Measurements from ENCODE around the gene ANK2. TPM values are rescaled to one million over a fixed set of nuclear protein-coding genes. Genes with fewer than 3 reads are reported as not detected.

Gene ANK2
- total RNA-seq, 1 donor from 2014 or later, result 77.8 TPM

DNA sequence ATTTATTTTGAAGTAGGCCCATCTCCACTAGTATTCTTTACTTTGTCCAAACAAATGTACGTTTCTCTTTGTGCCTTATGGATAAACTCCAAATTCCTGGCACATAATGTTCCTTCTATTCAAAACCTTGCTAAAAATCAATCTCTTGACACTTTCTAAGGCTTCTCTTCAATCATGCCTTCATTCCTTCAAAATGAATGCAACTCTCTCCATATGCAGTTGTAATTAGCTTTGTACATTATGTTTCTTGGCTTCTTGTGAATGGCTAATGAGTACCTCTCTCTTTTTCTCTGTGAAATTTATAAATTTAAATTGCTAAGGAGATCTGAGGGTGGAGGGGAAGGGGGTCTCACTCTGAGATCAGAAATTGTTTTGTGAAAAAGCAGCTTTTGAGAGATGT is 24.0 kb upstream of the ANK2 start:
- Histone ChIP-seq H2AFZ (ENCODE audit: low read depth, low read length) (no peak overlapping the region), H3K9me3 (ENCODE audit: insufficient read depth, low read depth, low read length) (no peaks in the 10 kb centered on the region), H3K4me3 (ENCODE audit: insufficient read depth, low read depth, low read length) (no peak overlapping the region), H4K20me1 (ENCODE audit: insufficient read depth, low read length) (no peaks in the 10 kb centered on the region), H3K9ac (ENCODE audit: low read length) (no peak overlapping the region), H3K79me2 (ENCODE audit: insufficient read depth, low read length) (no peaks in the 10 kb centered on the region), H3K27me3 (ENCODE audit: insufficient read depth, low read length) (no peaks in the 10 kb centered on the region), H3K4me1 (ENCODE audit: insufficient read depth, low read length) (peaks cover 13% of the 10 kb centered on the region), H3K36me3 (ENCODE audit: insufficient read depth, low read length) (no peaks in the 10 kb centered on the region), H3K4me2 (ENCODE audit: low read length) (no peak overlapping the region), H3K27ac (ENCODE audit: low read depth, low read length) (no peak overlapping the region)
- Mint-ChIP-seq H3K9me3 (ENCODE audit: unreplicated experiment) (no peaks in the 10 kb centered on the region), H3K36me3 (ENCODE audit: low read depth, unreplicated experiment) (peaks cover 1% of the 10 kb centered on the region), H3K27me3 (ENCODE audit: low read depth, unreplicated experiment) (no peaks in the 10 kb centered on the region), H3K27ac (ENCODE audit: unreplicated experiment) (no peak overlapping the region), H3K4me3 (ENCODE audit: unreplicated experiment) (no peak overlapping the region), H3K4me1 (ENCODE audit: low read depth, unreplicated experiment) (peaks cover 16% of the 10 kb centered on the region)
- no peak for FAIRE-seq
- TF ChIP-seq, protein P1, sequence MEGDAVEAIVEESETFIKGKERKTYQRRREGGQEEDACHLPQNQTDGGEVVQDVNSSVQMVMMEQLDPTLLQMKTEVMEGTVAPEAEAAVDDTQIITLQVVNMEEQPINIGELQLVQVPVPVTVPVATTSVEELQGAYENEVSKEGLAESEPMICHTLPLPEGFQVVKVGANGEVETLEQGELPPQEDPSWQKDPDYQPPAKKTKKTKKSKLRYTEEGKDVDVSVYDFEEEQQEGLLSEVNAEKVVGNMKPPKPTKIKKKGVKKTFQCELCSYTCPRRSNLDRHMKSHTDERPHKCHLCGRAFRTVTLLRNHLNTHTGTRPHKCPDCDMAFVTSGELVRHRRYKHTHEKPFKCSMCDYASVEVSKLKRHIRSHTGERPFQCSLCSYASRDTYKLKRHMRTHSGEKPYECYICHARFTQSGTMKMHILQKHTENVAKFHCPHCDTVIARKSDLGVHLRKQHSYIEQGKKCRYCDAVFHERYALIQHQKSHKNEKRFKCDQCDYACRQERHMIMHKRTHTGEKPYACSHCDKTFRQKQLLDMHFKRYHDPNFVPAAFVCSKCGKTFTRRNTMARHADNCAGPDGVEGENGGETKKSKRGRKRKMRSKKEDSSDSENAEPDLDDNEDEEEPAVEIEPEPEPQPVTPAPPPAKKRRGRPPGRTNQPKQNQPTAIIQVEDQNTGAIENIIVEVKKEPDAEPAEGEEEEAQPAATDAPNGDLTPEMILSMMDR (IDR thresholded peaks at IDR 0.05; ENCODE audit: insufficient read depth, low read depth, low read length), result no peak
- TF ChIP-seq EZH2 (IDR thresholded peaks at IDR 0.05; ENCODE audit: insufficient read depth, low read length), result no peak
- no peak for DNase-seq (ENCODE audit: low read depth)

DNA sequence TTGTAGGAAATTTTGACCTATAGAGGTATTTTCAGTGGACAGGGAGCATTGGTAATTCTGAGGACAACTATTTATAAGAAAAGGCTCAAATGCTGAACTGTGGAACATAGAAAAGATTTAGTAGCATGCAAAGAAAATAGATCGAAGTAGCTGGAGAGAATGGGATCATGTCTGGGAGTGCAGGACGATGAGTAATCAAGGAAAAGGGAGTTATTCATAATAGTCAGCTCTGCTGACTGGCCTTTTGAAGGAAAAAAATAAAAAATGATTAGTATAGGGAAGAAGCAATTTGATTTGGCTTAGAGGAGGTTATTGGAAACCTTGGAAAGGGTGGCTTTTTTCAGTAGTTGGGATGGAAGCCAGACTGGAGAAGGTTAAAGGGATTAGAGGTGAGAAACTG is 22.9 kb upstream of the ANK2 start:
- Histone ChIP-seq H3K9ac (ENCODE audit: low read length) (peak overlapping the region; percentile 41), H4K20me1 (ENCODE audit: insufficient read depth, low read length) (no peaks in the 10 kb centered on the region), H3K27me3 (ENCODE audit: insufficient read depth, low read length) (no peaks in the 10 kb centered on the region), H2AFZ (ENCODE audit: low read depth, low read length) (peak overlapping the region; percentile 50), H3K36me3 (ENCODE audit: insufficient read depth, low read length) (no peaks in the 10 kb centered on the region), H3K27ac (ENCODE audit: low read depth, low read length) (peak overlapping the region; percentile 66), H3K4me2 (ENCODE audit: low read length) (peak overlapping the region; percentile 77), H3K4me1 (ENCODE audit: insufficient read depth, low read length) (peaks cover 13% of the 10 kb centered on the region), H3K4me3 (ENCODE audit: insufficient read depth, low read depth, low read length) (peak overlapping the region; percentile 13), H3K79me2 (ENCODE audit: insufficient read depth, low read length) (no peaks in the 10 kb centered on the region), H3K9me3 (ENCODE audit: insufficient read depth, low read depth, low read length) (no peaks in the 10 kb centered on the region)
- Mint-ChIP-seq H3K4me3 (ENCODE audit: unreplicated experiment) (no peak overlapping the region), H3K27me3 (ENCODE audit: low read depth, unreplicated experiment) (no peaks in the 10 kb centered on the region), H3K9me3 (ENCODE audit: unreplicated experiment) (no peaks in the 10 kb centered on the region), H3K36me3 (ENCODE audit: low read depth, unreplicated experiment) (no peaks in the 10 kb centered on the region), H3K27ac (ENCODE audit: unreplicated experiment) (no peak overlapping the region), H3K4me1 (ENCODE audit: low read depth, unreplicated experiment) (peaks cover 13% of the 10 kb centered on the region)
- no peak for TF ChIP-seq EZH2 (IDR thresholded peaks at IDR 0.05; ENCODE audit: insufficient read depth, low read length)
- TF ChIP-seq, protein P1 (IDR thresholded peaks at IDR 0.05; ENCODE audit: insufficient read depth, low read depth, low read length), result no peak
- DNase-seq (ENCODE audit: low read depth), result peak; percentile 57
- FAIRE-seq, result peak; percentile 95

DNA sequence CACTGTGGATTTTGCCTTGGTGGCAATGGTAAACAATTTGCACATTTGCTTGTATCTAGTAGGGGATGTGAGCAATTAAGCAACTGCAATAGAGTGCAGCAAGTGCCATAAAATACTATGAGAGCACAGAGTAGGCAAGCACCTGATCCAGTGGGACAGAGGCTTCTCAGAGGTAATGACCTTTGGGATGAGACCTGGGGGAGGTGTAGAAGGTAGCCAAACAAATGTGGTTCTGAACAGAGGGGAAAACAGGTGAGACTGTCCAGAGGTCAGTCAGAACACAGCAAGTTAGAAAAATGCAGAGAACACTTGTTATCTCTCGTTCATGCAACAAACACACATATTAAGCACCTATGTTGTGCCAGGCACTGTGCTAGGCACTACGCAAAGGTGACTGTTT is 21.4 kb upstream of the ANK2 start:
- Histone ChIP-seq H3K9me3 (ENCODE audit: insufficient read depth, low read depth, low read length) (no peaks in the 10 kb centered on the region), H3K9ac (ENCODE audit: low read length) (no peak overlapping the region), H4K20me1 (ENCODE audit: insufficient read depth, low read length) (no peaks in the 10 kb centered on the region), H3K79me2 (ENCODE audit: insufficient read depth, low read length) (no peaks in the 10 kb centered on the region), H3K4me2 (ENCODE audit: low read length) (no peak overlapping the region), H3K4me1 (ENCODE audit: insufficient read depth, low read length) (peaks cover 13% of the 10 kb centered on the region), H3K4me3 (ENCODE audit: insufficient read depth, low read depth, low read length) (no peak overlapping the region), H3K27ac (ENCODE audit: low read depth, low read length) (no peak overlapping the region), H3K36me3 (ENCODE audit: insufficient read depth, low read length) (no peaks in the 10 kb centered on the region), H2AFZ (ENCODE audit: low read depth, low read length) (no peak overlapping the region), H3K27me3 (ENCODE audit: insufficient read depth, low read length) (no peaks in the 10 kb centered on the region)
- no peaks in the 10 kb centered on the region for H3K36me3 Mint-ChIP-seq (ENCODE audit: low read depth, unreplicated experiment)
- no peak overlapping the region for H3K4me3 Mint-ChIP-seq (ENCODE audit: unreplicated experiment)
- no peak overlapping the region for H3K27ac Mint-ChIP-seq (ENCODE audit: unreplicated experiment)
- H3K9me3 Mint-ChIP-seq (ENCODE audit: unreplicated experiment), result no peaks in the 10 kb centered on the region
- DNase-seq (ENCODE audit: low read depth) (no peak), FAIRE-seq (peak; percentile 54)
- H3K4me1 Mint-ChIP-seq (ENCODE audit: low read depth, unreplicated experiment), result peaks cover 6% of the 10 kb centered on the region
- no peaks in the 10 kb centered on the region for H3K27me3 Mint-ChIP-seq (ENCODE audit: low read depth, unreplicated experiment)
- TF ChIP-seq EZH2 (IDR thresholded peaks at IDR 0.05; ENCODE audit: insufficient read depth, low read length), result no peak
- TF ChIP-seq, protein P1 (IDR thresholded peaks at IDR 0.05; ENCODE audit: insufficient read depth, low read depth, low read length), result no peak

Data from astrocyte (in vitro differentiated cells and primary cell).